ENCODE results near the gene FOXK2. TPM values are rescaled to one million over a fixed set of nuclear protein-coding genes. Genes with fewer than 3 reads are reported as not detected.

Gene FOXK2
- total RNA-seq, 1 experiment from 2014 or later: 57.7 TPM

GRCh38 chr17:82561429-82562035 is 42.0 kb downstream of the FOXK2 start:
- ChIA-PET CTCF (interaction anchor here (0.6 to 1.0 kb wide), 2 partner anchors 81 to 137 kb away, joined by 3 to 4 read pairs; no protein-coding TSS in a partner anchor), POLR2A (no interaction called here)
- DNase-seq (ENCODE audit: low spot score) (no peak), ATAC-seq (no peak)
- H3K4me3 Mint-ChIP-seq: no peak overlapping the region
- H3K27ac Mint-ChIP-seq: peak overlapping the region; percentile 57
- no peaks in the 10 kb centered on the region for H3K27me3 Mint-ChIP-seq (ENCODE audit: low read depth)
- H3K4me1 Mint-ChIP-seq: peaks cover 29% of the 10 kb centered on the region
- TF ChIP-seq AR (CRISPR knock-in tag; IDR thresholded peaks at IDR 0.05) (no peak), MLX (CRISPR knock-in tag; IDR thresholded peaks at IDR 0.05) (no peak), ATF2 (CRISPR knock-in tag; IDR thresholded peaks at IDR 0.05; ENCODE audit: borderline replicate concordance, low read depth) (no peak), GRHL2 (CRISPR knock-in tag; IDR thresholded peaks at IDR 0.05; ENCODE audit: insufficient replicate concordance, severe bottlenecking) (no peak), TEAD1 (CRISPR knock-in tag; IDR thresholded peaks at IDR 0.05) (no peak), ZNF532 (CRISPR knock-in tag; IDR thresholded peaks at IDR 0.05; ENCODE audit: borderline replicate concordance) (no peak), MYBL2 (CRISPR knock-in tag; IDR thresholded peaks at IDR 0.05) (no peak), NFYB (CRISPR knock-in tag; conservative IDR thresholded peaks at IDR 0.05; ENCODE audit: low read depth) (no peak), EMX1 (CRISPR knock-in tag; IDR thresholded peaks at IDR 0.05) (no peak), STAT6 (CRISPR knock-in tag; conservative IDR thresholded peaks at IDR 0.05; ENCODE audit: low read depth) (no peak), RORB (CRISPR knock-in tag; IDR thresholded peaks at IDR 0.05) (no peak), ZNF423 (CRISPR knock-in tag; IDR thresholded peaks at IDR 0.05) (no peak), PRRX2 (CRISPR knock-in tag; IDR thresholded peaks at IDR 0.05) (no peak)
- TF ChIP-seq, protein P1, sequence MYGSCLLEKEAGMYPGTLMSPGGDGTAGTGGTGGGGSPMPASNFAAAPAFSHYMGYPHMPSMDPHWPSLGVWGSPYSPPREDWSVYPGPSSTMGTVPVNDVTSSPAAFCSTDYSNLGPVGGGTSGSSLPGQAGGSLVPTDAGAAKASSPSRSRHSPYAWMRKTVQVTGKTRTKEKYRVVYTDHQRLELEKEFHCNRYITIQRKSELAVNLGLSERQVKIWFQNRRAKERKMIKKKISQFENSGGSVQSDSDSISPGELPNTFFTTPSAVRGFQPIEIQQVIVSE (CRISPR knock-in tag; IDR thresholded peaks at IDR 0.05; ENCODE audit: borderline replicate concordance): no peak
- TF ChIP-seq, protein P2, sequence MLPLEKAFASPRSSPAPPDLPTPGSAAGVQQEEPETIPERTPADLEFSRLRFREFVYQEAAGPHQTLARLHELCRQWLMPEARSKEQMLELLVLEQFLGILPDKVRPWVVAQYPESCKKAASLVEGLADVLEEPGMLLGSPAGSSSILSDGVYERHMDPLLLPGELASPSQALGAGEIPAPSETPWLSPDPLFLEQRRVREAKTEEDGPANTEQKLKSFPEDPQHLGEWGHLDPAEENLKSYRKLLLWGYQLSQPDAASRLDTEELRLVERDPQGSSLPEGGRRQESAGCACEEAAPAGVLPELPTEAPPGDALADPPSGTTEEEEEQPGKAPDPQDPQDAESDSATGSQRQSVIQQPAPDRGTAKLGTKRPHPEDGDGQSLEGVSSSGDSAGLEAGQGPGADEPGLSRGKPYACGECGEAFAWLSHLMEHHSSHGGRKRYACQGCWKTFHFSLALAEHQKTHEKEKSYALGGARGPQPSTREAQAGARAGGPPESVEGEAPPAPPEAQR (CRISPR knock-in tag; IDR thresholded peaks at IDR 0.05): no peak
- TF ChIP-seq, protein P3, sequence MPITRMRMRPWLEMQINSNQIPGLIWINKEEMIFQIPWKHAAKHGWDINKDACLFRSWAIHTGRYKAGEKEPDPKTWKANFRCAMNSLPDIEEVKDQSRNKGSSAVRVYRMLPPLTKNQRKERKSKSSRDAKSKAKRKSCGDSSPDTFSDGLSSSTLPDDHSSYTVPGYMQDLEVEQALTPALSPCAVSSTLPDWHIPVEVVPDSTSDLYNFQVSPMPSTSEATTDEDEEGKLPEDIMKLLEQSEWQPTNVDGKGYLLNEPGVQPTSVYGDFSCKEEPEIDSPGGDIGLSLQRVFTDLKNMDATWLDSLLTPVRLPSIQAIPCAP (CRISPR knock-in tag; IDR thresholded peaks at IDR 0.05): no peak
- H3K36me3 Mint-ChIP-seq: peaks cover 15% of the 10 kb centered on the region
- H3K9me3 Mint-ChIP-seq: no peaks in the 10 kb centered on the region

All from WTC11 (cell line).